ENCODE results near the gene SH3BP4. TPM values are rescaled to one million over a fixed set of nuclear protein-coding genes. Genes with fewer than 3 reads are reported as not detected.

SH3BP4 gene
- total RNA-seq, 1 donor: 121 TPM

- H2AFZ ChIP-seq (ENCODE audit: low read length): no peak overlapping the region
- no peaks in the 10 kb centered on the region for H4K20me1 ChIP-seq (ENCODE audit: insufficient read depth, low read length)
- no peaks in the 10 kb centered on the region for H3K4me1 ChIP-seq (ENCODE audit: insufficient read depth, low read length)
- DNase-seq (ENCODE audit: insufficient read length, low spot score, missing footprints): no peak
- no peak overlapping the region for H3K4me3 ChIP-seq (ENCODE audit: insufficient read depth, low read length)
- H3K9me3 ChIP-seq (ENCODE audit: low read depth, low read length): no peaks in the 10 kb centered on the region
- no peak for TF ChIP-seq CTCF (IDR thresholded peaks at IDR 0.05; ENCODE audit: extremely low read depth, low read depth, low read length)
- no peaks in the 10 kb centered on the region for H3K79me2 ChIP-seq (ENCODE audit: insufficient read depth, low read length)
- H3K36me3 ChIP-seq (ENCODE audit: insufficient read depth, low read length): no peaks in the 10 kb centered on the region
- peaks cover 4% of the 10 kb centered on the region for H3K27me3 ChIP-seq (ENCODE audit: insufficient read depth, low read length)
- no peak overlapping the region for H3K4me2 ChIP-seq (ENCODE audit: insufficient read depth, low read length)
- H3K27ac ChIP-seq (ENCODE audit: low read depth, low read length): no peak overlapping the region
Observed at GRCh38 chr2:235091421-235091820, 139.6 kb downstream of the SH3BP4 start.

- Histone ChIP-seq H3K4me3 (ENCODE audit: insufficient read depth, low read length) (no peak overlapping the region), H3K4me1 (ENCODE audit: insufficient read depth, low read length) (no peaks in the 10 kb centered on the region), H3K9me3 (ENCODE audit: low read depth, low read length) (no peaks in the 10 kb centered on the region), H3K36me3 (ENCODE audit: insufficient read depth, low read length) (no peaks in the 10 kb centered on the region), H3K27ac (ENCODE audit: low read depth, low read length) (no peak overlapping the region), H2AFZ (ENCODE audit: low read length) (no peak overlapping the region), H3K4me2 (ENCODE audit: insufficient read depth, low read length) (no peak overlapping the region), H3K27me3 (ENCODE audit: insufficient read depth, low read length) (peaks cover under 1% of the 10 kb centered on the region), H3K79me2 (ENCODE audit: insufficient read depth, low read length) (no peaks in the 10 kb centered on the region), H4K20me1 (ENCODE audit: insufficient read depth, low read length) (no peaks in the 10 kb centered on the region)
- DNase-seq (ENCODE audit: insufficient read length, low spot score, missing footprints): no peak
- no peak for TF ChIP-seq CTCF (IDR thresholded peaks at IDR 0.05; ENCODE audit: extremely low read depth, low read depth, low read length)
Observed at GRCh38 chr2:235091983-235092382, 140.2 kb downstream of the SH3BP4 start.

GRCh38 chr2:235092433-235093223 is 140.8 kb downstream of the SH3BP4 start:
- Histone ChIP-seq H3K79me2 (ENCODE audit: insufficient read depth, low read length) (no peaks in the 10 kb centered on the region), H3K27ac (ENCODE audit: low read depth, low read length) (no peak overlapping the region), H3K9me3 (ENCODE audit: low read depth, low read length) (no peaks in the 10 kb centered on the region), H2AFZ (ENCODE audit: low read length) (no peak overlapping the region), H3K36me3 (ENCODE audit: insufficient read depth, low read length) (no peaks in the 10 kb centered on the region), H3K4me3 (ENCODE audit: insufficient read depth, low read length) (no peak overlapping the region), H3K4me2 (ENCODE audit: insufficient read depth, low read length) (no peak overlapping the region), H3K4me1 (ENCODE audit: insufficient read depth, low read length) (no peaks in the 10 kb centered on the region), H3K27me3 (ENCODE audit: insufficient read depth, low read length) (no peaks in the 10 kb centered on the region), H4K20me1 (ENCODE audit: insufficient read depth, low read length) (no peaks in the 10 kb centered on the region)
- TF ChIP-seq CTCF (IDR thresholded peaks at IDR 0.05; ENCODE audit: extremely low read depth, low read depth, low read length): no peak
- DNase-seq (ENCODE audit: insufficient read length, low spot score, missing footprints): no peak

GRCh38 chr2:235094457-235094856 is 142.6 kb downstream of the SH3BP4 start:
- Histone ChIP-seq H2AFZ (ENCODE audit: low read length) (no peak overlapping the region), H3K9me3 (ENCODE audit: low read depth, low read length) (no peaks in the 10 kb centered on the region), H3K27me3 (ENCODE audit: insufficient read depth, low read length) (no peaks in the 10 kb centered on the region), H3K36me3 (ENCODE audit: insufficient read depth, low read length) (no peaks in the 10 kb centered on the region), H3K27ac (ENCODE audit: low read depth, low read length) (no peak overlapping the region), H3K4me3 (ENCODE audit: insufficient read depth, low read length) (no peak overlapping the region), H3K4me1 (ENCODE audit: insufficient read depth, low read length) (peaks cover 14% of the 10 kb centered on the region), H4K20me1 (ENCODE audit: insufficient read depth, low read length) (no peaks in the 10 kb centered on the region), H3K4me2 (ENCODE audit: insufficient read depth, low read length) (no peak overlapping the region), H3K79me2 (ENCODE audit: insufficient read depth, low read length) (no peaks in the 10 kb centered on the region)
- no peak for TF ChIP-seq CTCF (IDR thresholded peaks at IDR 0.05; ENCODE audit: extremely low read depth, low read depth, low read length)
- DNase-seq (ENCODE audit: insufficient read length, low spot score, missing footprints): no peak

Measured in osteoblast (primary cell).